OCI-LY7 (cell line): ENCODE measurements around the gene SPOCK1. TPM values are rescaled to one million over a fixed set of nuclear protein-coding genes. Genes with fewer than 3 reads are reported as not detected.

Experiments
- BruUV-seq: library from RNA; stranded (reverse); fragments of 400-500 nt; replicated peaks from 2 replicates; lab custom pipeline; 2021; lab: Mats Ljungman, UMichigan
- CTCF ChIA-PET: fragments of 300-600 bp; sonication (Branson Sonifier 250); formaldehyde crosslinking; loops from one replicate; lab custom pipeline; 2022; ENCODE audit warnings: antibody characterized with exemption; ENCODE audit not compliant: unreplicated experiment; lab: Charles Lee
- POLR2A ChIA-PET: fragments of 300-600 bp; sonication (Branson Sonifier 250); formaldehyde crosslinking; loops from one replicate; lab custom pipeline; 2022; ENCODE audit warnings: antibody characterized with exemption; lab: Charles Lee
- DNase-seq: peaks from one replicate; pipeline ENCODE4 v3.0.0-alpha.2; 2015; ENCODE audit warnings: low spot score
- H2AFZ ChIP-seq: fragments of 200-600 bp; sonication (generic), shearing (Covaris generic); 2 replicates; pipeline ENCODE4 v1.6.1; 2014; ENCODE audit warnings: mild to moderate bottlenecking, antibody characterized with exemption, low read length, moderate library complexity
- H3K27ac ChIP-seq: fragments of 200-600 bp; sonication (generic); 2 replicates; pipeline ENCODE4 v1.5.1; 2014; ENCODE audit warnings: mixed run types, low read depth, mild to moderate bottlenecking, moderate library complexity, low read length, inconsistent platforms; ENCODE audit not compliant: poor library complexity, severe bottlenecking
- H3K36me3 ChIP-seq: fragments of 200-600 bp; sonication (generic); 2 replicates; pipeline ENCODE4 v1.6.1; 2014; ENCODE audit warnings: mild to moderate bottlenecking, antibody characterized with exemption, low read length, moderate library complexity, mixed read lengths; ENCODE audit not compliant: insufficient read depth
- H3K4me1 ChIP-seq: fragments of 200-600 bp; sonication (generic); 2 replicates; pipeline ENCODE4 v1.5.1; 2014; ENCODE audit warnings: mild to moderate bottlenecking, low read length; ENCODE audit not compliant: insufficient read depth, poor library complexity, severe bottlenecking
- H3K4me2 ChIP-seq: fragments of 200-600 bp; sonication (generic); 2 replicates; pipeline ENCODE4 v1.6.1; 2014; ENCODE audit warnings: mild to moderate bottlenecking, low read length
- H3K4me3 ChIP-seq: fragments of 200-600 bp; sonication (generic); 2 replicates; pipeline ENCODE4 v1.5.1; 2014; ENCODE audit warnings: mild to moderate bottlenecking, low read depth, low read length; ENCODE audit not compliant: poor library complexity, severe bottlenecking
- H3K79me2 ChIP-seq: fragments of 200-600 bp; sonication (generic); 2 replicates; pipeline ENCODE4 v1.6.1; 2016; ENCODE audit warnings: low read depth, mild to moderate bottlenecking, low read length, moderate library complexity, mixed read lengths; ENCODE audit not compliant: insufficient read depth
- H3K9me2 ChIP-seq: fragments of 200-600 bp; sonication (generic); 2 replicates; pipeline ENCODE4 v1.6.1; 2016; ENCODE audit warnings: mild to moderate bottlenecking, low read length, mixed read lengths; ENCODE audit not compliant: insufficient read depth
- H3K9me3 ChIP-seq: fragments of 200-600 bp; sonication (generic); 2 replicates; pipeline ENCODE4 v1.6.1; 2014; ENCODE audit warnings: mild to moderate bottlenecking, mixed run types, low read length, mixed read lengths
- H4K20me1 ChIP-seq: fragments of 200-600 bp; sonication (generic); 2 replicates; pipeline ENCODE4 v1.6.1; 2014; ENCODE audit warnings: mild to moderate bottlenecking, antibody characterized with exemption, low read length, moderate library complexity, mixed read lengths; ENCODE audit not compliant: insufficient read depth
- EZH2phosphoT487 ChIP-seq: fragments of 200-600 bp; sonication (generic); IDR thresholded peaks from 2 replicates; pipeline ENCODE4 v1.6.1; 2018; ENCODE audit warnings: low read depth, borderline replicate concordance, mild to moderate bottlenecking, mixed run types, antibody characterized with exemption, low read length, moderate library complexity, mixed read lengths
- intact Hi-C: fragments of 100-400 bp; cut with micrococcal nuclease; formaldehyde crosslinking; loops from one replicate; pipeline ENCODE4 v1.10.0; 2022; ENCODE audit not compliant: unreplicated experiment
- total RNA-seq, 2 experiments: library from RNA; depleted of rRNA in 1 of 2; stranded (reverse); fragments of >200 nt in 1 of 2; shearing (Covaris generic) in 1 of 2; gene quantifications; 2 replicates each; pipeline ENCODE4 v1.2.3, GENCODE V29; 2014 to 2022
- TF ChIP-seq, protein P1 (sequence below): fragments of 200-600 bp; sonication (generic); conservative IDR thresholded peaks from 2 replicates; pipeline ENCODE4 v1.5.1; 2014; ENCODE audit warnings: mild to moderate bottlenecking, antibody characterized with exemption, low read length, moderate library complexity, mixed read lengths

SPOCK1 gene
- total RNA-seq, 2 experiments from 2014 or later = 0.29 to 1.5 TPM

DNA sequence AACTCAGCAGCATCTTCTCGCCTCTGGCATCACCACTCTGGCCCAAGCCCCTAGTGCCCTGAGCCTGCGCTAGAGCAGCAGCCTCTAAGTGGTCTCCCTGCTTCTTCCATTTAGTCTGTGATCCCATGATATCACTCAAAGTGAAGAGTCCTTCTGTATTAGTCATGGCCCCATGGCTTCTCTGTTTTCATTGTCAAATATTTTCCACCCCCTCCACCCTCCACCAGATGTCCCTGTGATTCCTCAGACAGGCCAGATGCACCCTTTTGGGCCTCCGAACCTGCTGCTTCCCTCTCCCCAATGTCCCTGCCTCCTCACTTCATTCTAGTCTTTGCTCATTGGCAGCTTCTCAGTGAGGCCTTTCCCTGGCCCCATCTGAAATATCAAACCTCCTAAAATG lies 299.2 kb downstream of the SPOCK1 start:
- H3K36me3 ChIP-seq = no peaks in the 10 kb centered on the region
- H3K4me1 ChIP-seq = no peaks in the 10 kb centered on the region
- ChIA-PET POLR2A (no interaction called here), CTCF (no interaction called here)
- BruUV-seq = no TSS peak
- H3K4me2 ChIP-seq = no peak overlapping the region
- no peak for TF ChIP-seq EZH2phosphoT487
- TF ChIP-seq, protein P1, sequence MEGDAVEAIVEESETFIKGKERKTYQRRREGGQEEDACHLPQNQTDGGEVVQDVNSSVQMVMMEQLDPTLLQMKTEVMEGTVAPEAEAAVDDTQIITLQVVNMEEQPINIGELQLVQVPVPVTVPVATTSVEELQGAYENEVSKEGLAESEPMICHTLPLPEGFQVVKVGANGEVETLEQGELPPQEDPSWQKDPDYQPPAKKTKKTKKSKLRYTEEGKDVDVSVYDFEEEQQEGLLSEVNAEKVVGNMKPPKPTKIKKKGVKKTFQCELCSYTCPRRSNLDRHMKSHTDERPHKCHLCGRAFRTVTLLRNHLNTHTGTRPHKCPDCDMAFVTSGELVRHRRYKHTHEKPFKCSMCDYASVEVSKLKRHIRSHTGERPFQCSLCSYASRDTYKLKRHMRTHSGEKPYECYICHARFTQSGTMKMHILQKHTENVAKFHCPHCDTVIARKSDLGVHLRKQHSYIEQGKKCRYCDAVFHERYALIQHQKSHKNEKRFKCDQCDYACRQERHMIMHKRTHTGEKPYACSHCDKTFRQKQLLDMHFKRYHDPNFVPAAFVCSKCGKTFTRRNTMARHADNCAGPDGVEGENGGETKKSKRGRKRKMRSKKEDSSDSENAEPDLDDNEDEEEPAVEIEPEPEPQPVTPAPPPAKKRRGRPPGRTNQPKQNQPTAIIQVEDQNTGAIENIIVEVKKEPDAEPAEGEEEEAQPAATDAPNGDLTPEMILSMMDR = no peak
- H3K79me2 ChIP-seq = no peaks in the 10 kb centered on the region
- H4K20me1 ChIP-seq = no peaks in the 10 kb centered on the region
- DNase-seq = no peak
- H3K9me2 ChIP-seq = no peaks in the 10 kb centered on the region
- H3K4me3 ChIP-seq = no peak overlapping the region
- intact Hi-C loops = no loop called here
- no peak overlapping the region for H2AFZ ChIP-seq
- no peaks in the 10 kb centered on the region for H3K9me3 ChIP-seq
- H3K27ac ChIP-seq = no peak overlapping the region

DNA sequence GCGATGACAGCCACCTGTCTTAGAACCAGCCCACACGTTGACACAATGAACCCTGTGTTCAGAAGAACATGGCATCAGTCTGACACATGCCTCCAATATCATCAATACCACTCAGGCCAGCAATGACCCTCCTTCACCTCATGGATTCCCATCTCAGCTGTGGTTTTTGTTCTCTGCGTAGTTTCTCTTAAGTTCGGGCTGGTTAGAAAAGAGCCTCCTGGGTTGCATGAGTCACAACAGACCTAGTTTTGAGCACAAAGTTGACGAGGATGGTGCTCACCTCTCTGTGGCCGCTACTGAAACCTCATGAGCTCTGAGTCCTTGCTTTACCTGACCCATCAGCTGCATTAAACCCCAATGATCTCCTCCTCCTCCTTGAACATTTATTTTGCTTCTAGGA lies 299.9 kb downstream of the SPOCK1 start:
- Histone ChIP-seq H4K20me1 (no peaks in the 10 kb centered on the region), H3K4me3 (no peak overlapping the region), H3K9me2 (no peaks in the 10 kb centered on the region), H3K4me2 (no peak overlapping the region), H3K4me1 (no peaks in the 10 kb centered on the region), H3K36me3 (no peaks in the 10 kb centered on the region), H3K79me2 (no peaks in the 10 kb centered on the region), H2AFZ (no peak overlapping the region), H3K27ac (no peak overlapping the region), H3K9me3 (no peaks in the 10 kb centered on the region)
- CTCF ChIA-PET = interaction anchor here (1.2 kb wide), 1 partner anchor 175 kb away, joined by 3 read pairs; no protein-coding TSS in a partner anchor
- no peak for DNase-seq
- BruUV-seq = no TSS peak
- POLR2A ChIA-PET = no interaction called here
- TF ChIP-seq, protein P1 = no peak
- intact Hi-C loops = no loop called here

DNA sequence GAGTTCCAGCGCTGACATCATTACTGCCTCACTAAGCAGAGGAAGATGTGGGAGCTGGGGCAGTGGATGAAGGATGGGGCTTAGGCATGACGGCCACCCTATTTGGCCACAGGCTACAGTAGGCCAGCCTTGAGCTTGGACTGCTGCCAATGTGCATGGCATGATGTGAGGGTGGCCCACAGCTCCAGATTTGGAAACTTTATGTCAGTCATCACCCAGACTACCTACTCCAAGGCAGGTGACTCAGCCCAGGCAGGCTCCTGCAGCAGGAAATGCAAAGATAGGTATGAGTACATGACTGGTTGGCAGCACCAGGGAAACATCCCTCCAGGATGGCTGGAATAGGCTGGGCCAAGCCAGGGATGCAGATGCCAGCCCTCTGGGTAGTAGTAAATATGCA lies 303.6 kb downstream of the SPOCK1 start:
- ChIA-PET POLR2A (interaction anchor here (0.9 kb wide), 1 partner anchor 14 kb away, joined by 3 read pairs; no protein-coding TSS in a partner anchor), CTCF (no interaction called here)
- Histone ChIP-seq H3K36me3 (no peaks in the 10 kb centered on the region), H3K4me1 (no peaks in the 10 kb centered on the region), H3K4me3 (no peak overlapping the region), H4K20me1 (no peaks in the 10 kb centered on the region), H3K9me3 (no peaks in the 10 kb centered on the region), H3K27ac (no peak overlapping the region), H3K9me2 (no peaks in the 10 kb centered on the region), H3K79me2 (no peaks in the 10 kb centered on the region), H2AFZ (no peak overlapping the region), H3K4me2 (no peak overlapping the region)
- no TSS peak for BruUV-seq
- DNase-seq = no peak
- intact Hi-C loops = no loop called here
- TF ChIP-seq EZH2phosphoT487 = no peak
- TF ChIP-seq, protein P1 = no peak
